Stimulated activated CD8-positive, alpha-beta memory T cell treated with anti-CD3 and anti-CD28 coated beads, Interleukin-7, amount 100 ng/mL, for 24 hours (primary cell): ENCODE data around the gene PPP1R17.
A peak's percentile ranks its signal among the peaks of the same experiment; 100 is the strongest.

Source experiments
- DNase-seq: peaks from one replicate; pipeline ENCODE4 v3.0.0-alpha.2; 2020; ENCODE audit warnings: low read depth

Gene PPP1R17

GRCh38 chr7:31702354-31702753 lies 15.3 kb downstream of the PPP1R17 start:
- no peak for DNase-seq

GRCh38 chr7:31705377-31705776 lies 18.4 kb downstream of the PPP1R17 start:
- DNase-seq, result no peak

- DNase-seq, result no peak
Measured at GRCh38 chr7:31707089-31707488, 20.1 kb downstream of the PPP1R17 start.

DNA sequence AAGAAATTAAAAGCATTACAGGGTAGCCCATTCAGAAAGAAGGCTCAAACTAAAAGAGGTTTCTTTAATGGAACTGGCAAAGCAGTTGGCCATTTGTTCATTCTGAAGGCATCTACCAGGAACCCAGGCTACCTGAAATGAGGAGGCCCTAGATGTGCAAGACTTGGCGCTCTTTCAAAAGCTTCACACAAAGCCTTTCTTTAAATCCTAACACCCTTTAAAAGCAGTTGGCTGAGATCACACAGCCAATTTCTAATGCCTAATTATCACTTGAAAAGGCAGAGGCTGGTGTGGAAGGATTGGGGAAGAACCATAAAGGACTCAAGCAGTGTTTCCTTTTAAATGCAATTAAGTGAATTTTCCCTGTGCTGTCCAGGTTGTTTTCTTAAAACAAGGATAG lies 23.2 kb downstream of the PPP1R17 start:
- no peak for DNase-seq

GRCh38 chr7:31716355-31716754 lies 29.3 kb downstream of the PPP1R17 start:
- no peak for DNase-seq

- no peak for DNase-seq
Measured at GRCh38 chr7:31720366-31720765, 33.4 kb downstream of the PPP1R17 start.

- no peak for DNase-seq
Measured at GRCh38 chr7:31724696-31725095, 37.7 kb downstream of the PPP1R17 start.

DNA sequence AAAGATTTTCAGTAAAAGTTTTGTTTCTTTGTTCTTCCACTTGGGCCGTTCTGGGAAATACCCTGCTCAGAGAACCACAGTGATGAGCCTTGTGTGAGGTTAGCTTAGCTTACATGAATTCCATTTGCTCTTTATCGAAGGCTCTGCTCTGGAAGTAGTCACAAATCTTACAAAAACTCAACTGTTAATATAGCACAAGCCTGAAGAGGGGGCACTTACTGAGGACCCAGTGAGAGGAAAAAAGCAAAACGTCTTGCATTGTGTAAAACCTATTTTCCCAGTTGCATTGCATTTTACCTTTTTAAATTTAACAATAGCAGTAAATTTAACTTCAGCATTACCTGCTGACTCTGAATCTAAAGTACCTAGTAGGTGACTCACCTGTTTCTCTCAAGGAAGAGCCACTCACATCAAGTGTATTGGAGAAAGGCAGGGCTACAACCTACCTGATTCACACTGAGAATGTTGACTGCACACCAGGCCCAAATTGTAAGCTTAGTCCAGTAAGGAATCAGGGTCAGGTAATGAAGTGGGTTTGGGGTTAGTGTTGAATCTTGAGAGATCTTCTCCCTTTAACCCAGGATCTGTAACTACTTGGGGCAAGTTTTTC lies 42.3 kb downstream of the PPP1R17 start:
- no peak for DNase-seq

DNA sequence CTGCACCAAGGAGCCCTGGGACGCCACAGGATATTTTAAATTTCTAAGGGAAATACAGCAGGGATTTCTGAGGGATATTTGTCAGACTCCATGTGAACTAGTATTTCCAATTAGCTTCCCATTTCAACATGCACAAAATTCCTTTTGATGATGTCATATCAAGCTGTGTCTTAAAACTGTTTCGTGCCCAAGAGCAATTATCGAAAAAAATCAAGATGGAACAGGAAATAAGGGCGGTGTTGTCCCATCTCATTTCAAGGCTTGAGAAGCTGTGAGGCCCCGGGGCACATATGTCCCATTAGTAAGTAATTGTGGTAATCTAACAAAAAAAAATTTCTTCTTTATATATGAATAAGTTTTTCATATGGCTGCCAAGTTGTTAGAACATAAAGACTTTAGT lies 47.4 kb downstream of the PPP1R17 start:
- DNase-seq, result no peak

DNA sequence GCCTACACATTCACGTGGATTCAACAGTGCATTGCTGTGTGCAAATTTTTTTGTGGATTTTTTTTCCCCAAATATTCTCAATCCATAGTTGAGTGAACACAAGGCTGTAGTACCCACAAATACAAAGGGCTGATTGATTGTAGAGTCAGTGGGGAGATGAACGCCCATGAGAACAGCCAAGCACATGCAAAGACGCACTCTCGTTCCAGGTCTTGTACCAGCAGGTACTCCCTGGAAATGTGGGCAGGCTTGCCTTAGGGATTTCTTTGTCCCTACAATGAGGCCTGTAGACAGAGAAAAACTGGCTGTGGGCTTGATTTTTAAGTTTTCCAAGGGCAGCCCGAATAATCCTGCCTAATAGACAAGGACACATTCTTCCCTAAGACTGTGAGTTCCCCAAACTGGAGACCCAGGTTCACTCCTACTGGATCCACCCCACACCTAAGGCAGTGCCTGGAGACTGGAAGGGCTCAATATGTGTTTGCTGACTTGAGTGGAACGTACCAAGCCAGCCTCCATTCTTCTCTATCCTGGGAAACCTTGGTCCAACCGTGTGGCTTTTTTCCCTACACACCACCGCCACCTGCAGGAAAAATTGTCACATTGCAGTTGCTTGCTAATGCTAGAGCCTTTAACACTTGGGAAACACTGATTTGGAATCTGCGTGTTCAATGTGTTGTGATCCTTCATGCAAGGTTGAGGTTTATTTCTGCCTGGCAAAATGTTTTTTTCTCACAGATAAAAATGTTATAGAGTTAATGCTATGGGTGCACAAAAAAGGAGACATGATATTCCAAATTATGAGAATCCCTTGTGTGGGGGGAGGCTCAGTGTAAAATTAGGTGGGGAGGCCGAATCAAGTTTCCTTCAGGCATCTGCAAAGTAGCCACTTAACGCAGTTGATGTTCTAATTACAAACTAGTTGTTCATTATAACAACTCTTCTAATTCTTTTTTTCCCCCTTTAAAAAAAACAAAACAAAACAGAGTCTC lies 49.3 kb downstream of the PPP1R17 start:
- no peak for DNase-seq

- DNase-seq, result no peak
Measured at GRCh38 chr7:31741852-31742251, 54.8 kb downstream of the PPP1R17 start.

DNA sequence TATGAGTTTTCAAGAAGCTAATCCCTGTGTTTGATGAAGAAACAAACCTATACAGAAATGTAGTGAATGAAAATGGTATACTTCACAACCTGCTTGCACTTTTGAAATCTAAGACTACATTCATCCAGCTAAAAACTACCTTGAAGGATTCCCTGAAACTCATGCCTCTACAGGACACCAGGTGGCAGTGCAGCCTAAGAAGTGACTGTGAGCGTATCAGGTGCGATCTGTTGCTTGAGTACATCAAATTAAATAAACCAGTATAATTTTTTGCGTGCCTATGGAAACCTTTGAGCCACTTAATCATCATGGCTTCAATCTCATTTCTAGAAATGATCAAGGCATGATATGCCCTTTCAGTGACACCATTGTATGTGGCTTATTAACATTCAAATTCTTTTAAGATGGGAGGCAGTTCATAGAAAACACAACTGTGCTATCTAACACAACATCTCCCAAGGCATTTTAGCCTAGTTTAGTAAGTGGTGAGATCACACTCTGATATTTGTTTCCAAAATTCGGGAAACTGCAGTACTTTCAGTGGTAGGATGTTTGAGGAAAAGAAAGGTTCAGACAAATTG lies 57.4 kb downstream of the PPP1R17 start:
- DNase-seq, result peak; percentile 9

- DNase-seq, result no peak
Measured at GRCh38 chr7:31747553-31747952, 60.5 kb downstream of the PPP1R17 start.

GRCh38 chr7:31748084-31748483 lies 61.1 kb downstream of the PPP1R17 start:
- DNase-seq, result no peak

DNA sequence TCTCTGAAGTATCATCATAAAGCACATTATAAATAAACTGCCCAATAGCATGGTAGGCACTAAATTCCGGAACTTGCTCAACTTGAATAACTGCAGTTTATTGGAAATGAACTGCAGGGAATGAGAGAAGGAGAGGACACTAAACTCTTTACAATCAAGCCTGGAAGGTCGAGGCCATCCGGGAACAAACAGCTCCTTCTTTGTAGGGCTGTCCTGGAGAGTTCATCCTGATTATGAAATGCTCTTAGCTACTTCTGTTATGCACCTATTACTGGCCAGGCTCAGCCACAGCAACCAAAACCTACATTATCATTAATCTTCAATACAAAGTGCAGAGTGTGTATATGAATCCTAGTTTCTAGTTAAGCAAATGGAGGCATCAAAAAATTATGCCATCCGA lies 64.7 kb downstream of the PPP1R17 start:
- DNase-seq, result no peak
